ENCODE data around the gene PPL.

PPL gene

DNA sequence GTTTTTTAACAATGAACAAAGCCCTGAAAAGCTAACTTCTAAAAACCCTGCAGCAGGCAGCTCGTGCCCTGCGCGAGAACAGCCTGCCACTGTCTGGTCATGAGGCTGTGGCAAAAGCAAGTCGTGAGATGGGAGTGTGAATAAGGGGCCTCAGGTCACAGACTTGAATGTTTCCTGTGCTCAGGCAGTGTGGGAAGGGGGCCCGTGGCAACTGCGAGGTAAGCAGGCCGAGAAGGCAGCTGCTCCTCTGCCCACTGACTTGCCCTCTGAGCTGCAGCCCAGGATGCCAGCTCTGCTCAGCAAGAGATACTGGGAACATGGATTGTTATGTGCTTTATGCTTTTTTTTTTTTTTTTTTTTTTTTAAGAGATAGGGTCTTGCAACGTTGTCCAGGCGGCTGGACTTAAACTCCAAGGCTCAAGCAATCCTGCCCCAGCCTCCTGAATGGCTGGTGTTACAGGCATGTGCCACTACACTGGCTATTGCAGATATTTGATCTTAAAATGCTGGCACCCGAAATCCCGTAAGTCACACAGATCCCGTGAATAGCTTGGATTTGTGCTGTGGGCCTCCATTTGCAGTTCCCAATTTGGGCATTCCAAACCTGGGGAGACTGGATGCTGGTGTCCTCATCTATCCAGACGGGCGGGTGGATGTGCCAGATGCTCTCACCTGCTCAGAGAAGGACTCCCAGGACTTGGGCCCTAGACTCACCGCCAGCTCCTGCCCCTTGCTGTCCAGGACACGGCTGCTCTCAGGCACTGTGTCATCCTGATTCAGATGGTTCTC is 45.7 kb downstream of the PPL start:
- in situ Hi-C loops (cut with MboI; ENCODE audit: low sequenced_read_pairs), result no loop called here

DNA sequence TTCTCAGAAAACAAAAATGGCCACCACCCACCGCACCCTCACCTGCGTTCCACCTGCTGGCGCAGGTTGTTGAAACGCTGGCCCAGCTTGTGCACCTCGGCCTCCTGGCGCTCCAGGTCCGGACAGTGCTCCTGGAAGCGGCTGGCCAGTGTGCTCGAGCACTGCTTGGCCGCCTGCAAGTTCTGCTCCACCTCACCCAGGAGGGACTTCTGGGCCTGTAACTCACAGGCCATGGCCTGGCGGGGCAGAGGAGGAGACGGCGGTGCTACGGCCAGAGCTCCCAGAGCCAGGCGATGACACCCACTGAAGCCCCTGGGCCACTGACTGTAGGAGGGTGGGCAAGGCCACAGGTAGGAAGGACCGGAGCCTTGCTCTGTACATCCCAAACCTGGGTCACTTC is 46.3 kb downstream of the PPL start:
- in situ Hi-C loops (cut with MboI; ENCODE audit: low sequenced_read_pairs), result no loop called here

DNA sequence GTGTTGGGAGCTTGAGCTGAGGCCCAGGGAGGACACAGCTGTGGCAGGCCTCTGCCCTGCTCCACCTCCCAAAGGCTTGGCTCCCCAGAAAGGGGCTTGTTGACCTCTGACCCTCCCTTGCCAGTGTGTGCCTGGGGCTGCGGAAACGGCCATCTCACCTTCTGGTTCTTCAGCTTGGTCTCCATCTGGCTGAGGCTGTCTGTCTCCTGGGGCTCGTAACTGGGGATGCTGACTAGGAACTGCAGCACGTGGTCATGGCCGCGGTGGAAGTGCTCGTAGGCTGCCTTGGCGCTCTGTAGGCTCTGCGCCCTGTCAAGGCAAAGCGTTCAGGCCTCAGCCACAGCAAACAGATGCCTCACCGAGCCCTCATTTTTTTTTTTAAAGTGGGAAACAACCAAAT is 46.9 kb downstream of the PPL start:
- in situ Hi-C loops (cut with MboI; ENCODE audit: low sequenced_read_pairs), result no loop called here

DNA sequence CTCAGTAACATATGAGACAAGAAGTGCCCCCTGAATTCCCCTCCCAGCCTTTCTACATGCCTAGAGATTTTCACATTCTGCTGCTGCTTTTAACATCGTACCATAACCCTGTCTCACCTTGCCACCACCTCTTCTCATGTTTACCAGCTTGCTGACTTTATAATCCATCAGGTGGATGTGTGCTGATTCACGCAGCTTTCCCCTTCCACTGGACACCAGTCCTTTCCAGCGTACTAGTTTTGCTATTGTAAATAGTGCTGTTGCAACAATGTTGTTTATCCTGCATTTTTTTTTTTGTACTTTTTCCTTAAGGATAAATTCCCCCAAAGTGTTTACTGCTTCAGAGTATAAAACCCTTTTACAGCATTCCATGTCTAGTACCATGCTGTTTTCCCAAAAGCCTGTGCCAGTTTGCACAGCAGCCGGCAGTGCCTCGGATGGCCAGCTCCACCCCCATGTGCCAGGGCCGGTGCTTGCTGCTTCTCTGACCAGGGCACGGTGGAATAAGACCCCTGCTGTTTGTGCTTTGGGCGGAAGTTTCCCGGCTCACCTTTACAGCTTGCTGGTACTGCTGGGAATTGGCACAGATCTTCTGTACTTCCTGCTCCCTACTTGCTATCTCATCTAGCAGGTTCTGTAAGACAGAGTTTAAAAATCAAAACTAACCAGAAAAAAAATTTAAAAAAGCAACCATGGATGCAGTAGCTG is 48.4 kb downstream of the PPL start:
- in situ Hi-C loops (cut with MboI; ENCODE audit: low sequenced_read_pairs), result no loop called here

DNA sequence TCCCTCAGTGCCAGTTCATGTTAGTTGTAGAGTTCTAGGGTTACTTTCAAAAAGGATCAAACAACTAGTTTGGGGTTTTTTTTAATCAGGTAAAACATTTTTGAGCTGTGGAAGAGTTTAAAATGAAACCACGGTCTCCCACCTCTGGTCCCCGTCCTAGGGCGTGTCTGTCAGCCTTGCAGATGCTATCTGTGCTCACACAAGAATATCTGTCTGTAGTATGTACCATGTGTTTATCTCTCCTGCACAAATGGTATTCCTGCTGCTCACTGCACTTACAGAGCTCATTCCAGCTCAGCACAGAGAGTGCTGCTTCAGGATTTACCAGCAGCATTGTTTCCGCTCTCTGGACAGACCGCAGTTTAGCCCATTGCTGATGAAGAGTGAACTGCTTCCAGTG is 50.8 kb downstream of the PPL start:
- in situ Hi-C loops (cut with MboI; ENCODE audit: low sequenced_read_pairs), result no loop called here

DNA sequence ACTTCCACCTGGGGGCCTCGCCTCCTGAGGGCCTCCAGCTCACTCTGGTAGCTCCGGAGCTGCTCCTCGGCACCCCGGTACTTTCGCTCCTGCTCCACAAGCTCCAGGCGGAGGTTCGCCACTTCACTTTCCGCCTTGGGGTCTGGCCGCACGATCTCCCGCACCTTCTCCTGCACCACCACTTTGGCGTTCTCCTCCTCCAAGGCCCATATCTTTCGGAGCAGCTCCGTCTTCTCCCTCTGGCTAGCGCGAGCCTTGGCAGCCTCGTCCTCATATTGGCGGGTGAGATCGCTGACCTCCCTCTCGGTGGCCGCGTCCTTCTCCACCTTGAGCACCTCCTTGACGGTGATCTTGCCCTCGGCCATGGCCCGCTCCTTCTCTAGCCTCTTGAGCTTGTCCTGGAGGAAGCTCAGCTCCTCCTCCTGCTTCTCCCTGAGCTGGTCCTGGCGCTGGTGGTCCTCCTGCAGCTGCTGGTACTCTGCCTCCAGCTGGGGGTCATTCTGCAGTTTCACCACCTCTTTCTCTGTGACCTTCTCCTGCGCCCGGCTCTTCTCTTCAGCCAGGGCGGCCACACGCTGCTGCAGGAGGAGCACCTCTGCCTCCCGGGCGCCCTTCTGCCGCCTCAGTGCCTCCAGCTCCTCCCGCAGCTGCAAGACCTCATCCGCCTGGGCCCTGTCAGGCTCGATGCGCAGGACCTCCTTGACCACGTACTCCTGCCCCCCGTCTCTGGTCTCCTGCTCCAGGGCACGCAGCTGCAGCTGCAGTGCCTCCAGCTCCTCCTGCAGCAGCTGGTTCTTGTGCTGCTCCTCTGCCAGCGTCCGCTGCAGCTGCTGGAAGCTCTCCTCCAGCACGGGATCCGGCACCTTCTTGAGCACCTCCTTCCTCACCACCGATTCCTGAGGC is 51.7 kb downstream of the PPL start:
- in situ Hi-C loops (cut with MboI; ENCODE audit: low sequenced_read_pairs), result no loop called here

DNA sequence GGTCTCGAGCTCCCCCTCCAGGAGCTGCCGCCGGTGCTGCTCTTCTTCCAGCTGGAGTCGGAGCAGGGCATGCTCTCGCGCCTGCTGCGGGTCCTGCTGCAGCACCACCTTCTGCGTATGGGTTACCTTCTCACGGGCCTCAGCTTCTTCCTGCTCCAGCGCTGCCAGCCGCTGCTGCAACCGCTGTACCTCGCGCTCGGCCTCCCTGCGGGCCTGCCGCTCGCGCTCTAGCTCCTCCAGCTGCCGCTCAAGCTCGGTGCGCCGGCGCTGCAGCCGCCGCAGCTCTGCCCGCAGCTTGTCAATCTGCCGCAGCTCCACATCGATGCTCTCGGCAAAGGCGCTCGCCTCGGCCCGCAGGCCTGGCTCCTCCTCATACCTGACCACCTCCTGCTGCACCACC is 52.7 kb downstream of the PPL start:
- in situ Hi-C loops (cut with MboI; ENCODE audit: low sequenced_read_pairs), result no loop called here

DNA sequence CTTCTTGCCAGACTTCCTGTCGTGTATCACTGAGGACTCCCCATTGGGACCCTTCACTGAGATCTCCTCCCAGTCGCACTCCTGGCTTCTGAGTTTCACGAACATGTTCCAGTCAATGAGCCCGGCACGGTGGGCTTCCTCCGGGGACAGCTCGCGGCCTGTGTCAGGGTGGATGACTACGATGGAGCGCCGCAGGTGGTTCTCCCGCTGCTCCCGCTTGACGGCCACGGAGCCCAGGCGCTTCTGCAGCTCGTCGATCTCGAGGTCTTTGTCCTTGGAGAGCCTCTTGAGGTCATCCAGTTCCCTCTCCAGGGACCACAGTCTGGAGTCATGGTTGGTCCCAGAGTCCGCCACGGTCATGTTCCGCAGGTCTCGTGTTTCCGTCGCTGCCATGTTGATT is 53.4 kb downstream of the PPL start:
- in situ Hi-C loops (cut with MboI; ENCODE audit: low sequenced_read_pairs), result no loop called here

DNA sequence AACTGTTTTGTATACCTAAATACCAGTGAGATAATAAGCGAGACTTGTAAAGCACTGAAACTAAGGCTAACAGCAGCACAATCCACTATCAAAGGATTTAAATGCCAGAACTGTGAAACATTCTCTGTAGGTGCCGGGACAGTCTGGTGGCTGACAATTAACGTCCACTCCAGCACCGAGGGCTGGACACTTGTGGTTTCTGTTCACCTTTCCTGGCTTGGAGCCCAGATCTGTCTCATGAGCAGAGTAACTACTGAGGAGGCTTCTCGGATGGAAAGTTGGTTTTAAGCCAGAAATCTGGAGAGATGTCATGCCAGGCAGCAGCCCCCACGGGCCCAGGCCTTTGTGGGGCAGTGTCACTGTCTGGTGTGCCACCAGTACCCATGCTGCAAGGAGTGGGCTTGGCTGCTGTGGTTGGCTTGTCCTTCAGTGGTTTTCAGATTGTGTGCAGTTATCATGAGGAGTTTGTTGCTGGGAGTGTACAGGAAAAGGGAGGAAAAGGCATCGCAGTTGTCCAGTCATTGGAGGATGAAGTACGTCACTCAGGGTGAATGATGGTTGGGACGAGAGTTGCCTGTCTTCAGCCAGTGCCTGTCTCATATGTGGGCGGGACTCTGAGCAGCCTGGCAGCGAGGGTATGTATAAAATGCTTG is 54.2 kb downstream of the PPL start:
- in situ Hi-C loops (cut with MboI; ENCODE audit: low sequenced_read_pairs), result no loop called here

DNA sequence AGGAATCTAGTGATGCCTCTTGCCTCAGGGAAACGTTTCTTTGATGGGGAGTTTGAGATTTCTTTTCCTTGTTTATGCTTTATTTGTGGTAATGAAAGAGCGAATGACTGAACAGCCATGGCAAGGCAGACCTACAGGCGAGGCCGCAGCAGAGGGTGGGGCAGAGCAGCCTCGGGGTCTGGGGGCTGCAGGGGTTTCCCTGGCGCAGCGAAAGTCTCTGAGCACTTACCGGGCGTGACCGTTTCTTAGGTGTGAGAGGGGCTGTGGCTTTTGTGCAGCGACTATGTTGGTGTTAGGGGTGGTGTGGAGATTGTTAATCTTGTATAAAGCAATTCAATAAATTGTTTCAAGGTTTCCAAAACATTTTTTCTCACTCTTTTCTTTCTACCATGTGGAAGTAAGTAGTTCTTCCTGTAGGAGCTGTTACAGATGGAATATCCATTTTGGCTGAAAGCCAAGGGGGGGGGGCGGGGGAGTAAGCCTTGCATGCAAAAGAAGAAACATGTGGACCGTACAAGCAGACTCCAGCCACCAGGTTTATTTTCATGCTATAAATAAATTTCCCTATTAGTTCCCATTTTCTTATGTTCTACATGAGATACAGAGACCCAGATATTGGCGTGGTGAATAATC is 54.8 kb downstream of the PPL start:
- in situ Hi-C loops (cut with MboI; ENCODE audit: low sequenced_read_pairs), result no loop called here

DNA sequence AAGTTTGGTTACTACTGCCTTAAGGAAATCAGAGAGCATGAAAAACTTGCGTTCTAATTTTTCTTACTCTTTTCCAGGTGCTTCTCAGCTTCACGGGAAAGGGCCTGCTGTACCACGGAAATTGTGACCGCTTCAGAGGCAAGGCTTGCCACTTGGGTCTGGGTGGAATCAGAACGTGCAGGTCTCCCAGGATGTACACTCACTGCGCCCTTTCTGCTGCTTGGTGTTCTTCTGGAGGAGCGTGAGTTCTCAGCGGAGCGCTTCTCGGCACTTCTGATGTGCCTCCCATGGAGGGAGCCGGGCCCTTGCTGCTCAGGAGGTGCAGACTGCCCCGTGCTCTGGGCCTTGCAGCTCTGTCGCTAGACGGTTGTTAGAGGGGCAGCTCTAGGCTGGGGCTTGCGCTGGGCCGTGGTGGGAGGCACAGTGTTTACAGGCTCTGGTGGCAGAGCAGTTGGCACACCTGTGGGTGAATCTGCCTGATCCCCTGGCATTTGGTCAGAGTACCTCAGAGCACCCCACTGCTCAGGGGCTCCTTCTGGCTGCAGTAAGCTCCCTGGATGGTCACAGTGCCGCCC is 56.9 kb downstream of the PPL start:
- in situ Hi-C loops (cut with MboI; ENCODE audit: low sequenced_read_pairs), result no loop called here

DNA sequence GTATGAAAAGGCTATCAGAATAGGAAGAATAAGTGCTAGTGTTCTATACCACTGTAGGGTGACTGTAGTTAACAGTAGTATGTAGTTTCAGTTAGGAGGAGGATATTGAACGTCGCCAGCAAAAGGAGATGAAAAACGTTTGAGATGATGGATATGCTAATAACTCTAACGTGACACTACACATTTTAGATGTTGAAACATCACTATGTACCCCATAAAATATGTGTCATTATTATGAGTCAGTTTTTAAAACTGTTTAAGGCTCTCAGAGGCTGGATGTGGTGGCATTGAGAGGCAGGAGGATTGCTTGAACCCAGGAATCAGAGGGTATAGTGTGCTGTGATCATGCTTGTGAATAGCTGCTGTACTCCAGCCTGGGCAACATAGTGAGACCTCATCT is 57.9 kb downstream of the PPL start:
- in situ Hi-C loops (cut with MboI; ENCODE audit: low sequenced_read_pairs), result no loop called here

DNA sequence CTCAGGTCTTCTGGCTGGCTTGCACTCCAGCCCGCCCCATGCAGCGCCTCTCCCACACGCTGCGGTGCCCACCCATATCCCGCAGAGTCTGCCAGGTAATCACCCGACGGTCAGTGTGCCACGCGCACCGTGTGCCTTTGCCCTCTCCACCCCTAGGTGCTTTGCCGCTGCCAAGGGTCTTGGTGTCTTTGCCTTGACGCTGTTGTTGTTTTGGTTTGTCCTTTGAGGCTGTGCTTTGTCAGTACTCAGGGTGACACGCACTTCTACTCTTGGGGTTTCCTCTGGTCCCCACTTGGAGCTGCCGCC is 59.6 kb downstream of the PPL start:
- in situ Hi-C loops (cut with MboI; ENCODE audit: low sequenced_read_pairs), result no loop called here

DNA sequence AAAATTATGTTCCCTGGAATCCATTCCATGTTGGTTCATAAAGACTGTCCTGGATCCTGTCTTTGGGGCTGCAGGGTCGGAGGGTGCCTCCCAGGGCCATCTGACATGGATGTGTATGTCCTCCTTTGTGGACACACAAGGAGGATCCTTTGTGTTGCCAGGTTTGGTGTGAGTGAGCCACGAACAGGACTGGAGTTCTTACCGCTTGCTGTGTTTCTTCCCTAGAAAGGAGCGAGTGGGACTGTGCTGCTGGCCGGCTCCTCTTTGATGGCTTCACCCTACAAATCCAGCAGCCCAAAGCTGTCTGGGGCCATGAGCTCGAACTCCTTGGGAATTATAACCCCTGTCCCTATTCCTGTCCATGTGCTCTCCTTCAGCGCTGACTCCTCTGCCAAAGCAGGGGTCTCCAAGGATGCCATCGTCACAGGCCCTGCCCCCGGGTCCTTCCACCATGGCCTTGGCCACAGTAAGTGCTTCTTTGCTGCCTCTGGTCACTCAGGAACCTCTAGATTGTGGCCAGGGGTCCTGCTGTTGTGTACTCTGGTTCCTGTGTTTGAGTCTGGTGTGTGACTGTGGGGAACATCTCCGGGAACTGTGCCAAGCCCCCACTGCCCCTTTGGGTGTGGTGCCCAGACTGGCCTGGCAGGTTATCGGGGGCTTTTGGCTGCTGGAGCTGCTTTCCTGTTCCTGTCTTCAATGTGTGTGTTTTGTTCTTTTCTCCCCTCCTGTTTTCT is 60.1 kb downstream of the PPL start:
- in situ Hi-C loops (cut with MboI; ENCODE audit: low sequenced_read_pairs), result no loop called here

DNA sequence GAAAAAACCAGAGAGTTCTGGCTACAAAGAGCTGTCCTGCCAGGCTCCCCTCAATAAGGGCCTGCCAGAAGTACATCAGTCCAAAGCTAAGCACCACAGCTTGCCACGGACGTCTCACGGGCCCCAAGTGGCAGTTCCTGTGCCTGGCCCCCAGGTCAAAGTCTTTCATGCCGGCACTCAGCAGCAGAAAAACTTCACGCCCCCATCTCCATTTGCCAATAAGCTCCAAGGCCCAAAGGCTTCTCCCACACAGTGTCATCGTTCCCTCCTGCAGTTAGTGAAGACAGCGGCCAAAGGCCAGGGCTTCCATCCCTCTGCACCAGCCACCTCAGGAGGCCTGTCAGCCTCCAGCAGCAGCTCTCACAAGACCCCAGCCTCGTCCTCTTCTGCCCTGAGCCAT is 62.3 kb downstream of the PPL start:
- in situ Hi-C loops (cut with MboI; ENCODE audit: low sequenced_read_pairs), result no loop called here

DNA sequence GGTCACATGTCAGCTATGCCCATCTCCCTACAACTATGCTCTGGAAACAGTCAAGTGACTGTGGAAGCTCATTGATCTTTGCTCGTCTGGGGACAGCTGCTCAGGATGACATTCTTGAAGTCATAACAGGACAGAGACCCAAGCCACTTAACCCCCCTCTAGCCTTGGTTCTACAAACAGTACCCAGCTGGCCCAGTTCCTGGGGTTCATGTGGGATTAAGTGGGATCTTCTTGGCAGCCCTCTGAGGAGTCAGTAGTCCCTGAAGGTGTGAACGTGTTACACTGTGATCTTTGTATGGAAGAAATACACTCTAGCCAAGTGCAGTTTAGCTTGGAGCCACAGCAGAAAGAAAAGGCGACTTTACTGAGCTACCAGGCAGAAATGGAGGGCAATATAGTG is 63.9 kb downstream of the PPL start:
- in situ Hi-C loops (cut with MboI; ENCODE audit: low sequenced_read_pairs), result no loop called here

DNA sequence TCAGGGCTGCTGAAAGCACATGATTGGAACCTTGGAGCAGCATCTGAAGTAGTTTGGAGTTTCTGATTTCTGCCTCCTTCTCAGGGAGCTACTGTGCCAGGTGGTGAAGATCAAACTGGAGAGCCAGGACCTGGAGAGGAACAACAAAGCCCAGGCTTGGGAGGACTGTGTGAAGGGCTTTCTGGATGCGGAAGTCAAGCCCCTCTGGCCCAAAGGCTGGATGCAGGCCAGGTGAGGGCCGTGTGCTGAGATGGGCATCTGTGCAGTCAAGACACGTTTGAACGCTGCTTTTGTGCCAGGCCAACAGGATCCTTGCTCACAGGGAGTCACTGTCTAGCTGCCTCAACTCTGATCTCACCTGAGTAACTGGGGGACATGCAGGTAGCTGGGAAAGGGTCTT is 65.9 kb downstream of the PPL start:
- in situ Hi-C loops (cut with MboI; ENCODE audit: low sequenced_read_pairs), result no loop called here

DNA sequence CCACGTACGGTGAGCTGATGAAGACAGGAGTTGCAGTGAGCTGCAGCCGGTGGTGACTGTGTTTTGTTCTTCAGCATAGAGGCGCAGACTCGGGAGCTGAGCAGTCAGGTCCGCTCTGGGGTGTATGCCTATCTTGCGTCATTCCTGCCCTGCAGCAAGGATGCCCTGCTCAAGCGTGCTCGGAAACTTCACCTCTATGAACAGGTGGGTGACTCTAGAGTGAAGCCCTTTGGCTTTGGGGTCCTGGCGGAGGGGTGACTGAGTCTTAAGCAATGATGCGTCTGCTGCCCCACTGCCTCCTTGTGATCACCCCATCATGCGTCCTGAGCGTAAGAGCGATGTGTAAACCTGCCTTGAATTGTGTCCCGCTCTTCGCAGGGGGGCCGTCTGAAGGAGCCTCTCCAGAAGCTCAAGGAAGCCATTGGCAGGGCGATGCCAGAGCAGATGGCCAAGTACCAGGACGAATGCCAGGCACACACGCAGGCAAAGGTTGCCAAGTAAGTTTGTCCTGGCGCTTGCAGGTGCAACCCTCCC is 66.7 kb downstream of the PPL start:
- in situ Hi-C loops (cut with MboI; ENCODE audit: low sequenced_read_pairs), result no loop called here

DNA sequence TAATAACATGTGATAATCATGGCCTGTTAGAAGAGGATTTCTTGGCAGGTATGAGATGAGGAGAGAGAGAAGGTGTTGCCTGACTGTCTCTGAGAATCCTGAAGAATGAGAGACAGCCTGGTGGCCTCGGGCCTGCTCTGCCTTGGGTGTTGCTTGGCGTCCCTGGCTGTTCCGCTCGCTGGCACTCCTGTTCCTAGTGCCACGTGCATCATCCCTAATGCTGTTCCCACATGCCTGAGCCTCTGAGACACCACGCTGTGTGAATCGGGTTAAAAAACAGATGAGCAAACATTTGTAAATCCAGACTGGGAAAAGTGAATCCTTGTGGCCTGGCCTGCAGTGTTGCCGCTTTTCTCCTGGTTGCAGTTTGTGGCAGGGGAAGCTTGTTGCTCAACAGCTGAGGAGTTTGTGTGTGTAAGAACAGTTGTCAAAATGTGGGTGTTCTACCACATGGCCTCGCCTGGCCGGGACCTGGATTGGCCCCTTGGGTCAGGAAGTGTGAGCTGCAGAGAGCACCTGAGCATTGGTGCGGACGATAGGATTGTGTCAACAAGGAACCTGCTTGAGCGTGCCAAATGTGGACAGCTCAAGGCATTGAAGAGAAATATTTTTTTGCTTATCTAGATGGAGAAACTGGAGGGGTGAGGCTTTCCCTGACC is 67.7 kb downstream of the PPL start:
- in situ Hi-C loops (cut with MboI; ENCODE audit: low sequenced_read_pairs), result no loop called here
